Measurements from ENCODE around the gene PKIB. TPM values are rescaled to one million over a fixed set of nuclear protein-coding genes. Genes with fewer than 3 reads are reported as not detected.

The PKIB gene
- total and polyA plus RNA-seq, 2 donors from 2014 or later, result 5.1 to 5.3 TPM

- intact Hi-C loops (cut with DNase I), result no loop called here
- no peak for FAIRE-seq
- no peak for TF ChIP-seq CTCF (IDR thresholded peaks at IDR 0.05; ENCODE audit: borderline replicate concordance, extremely low read depth, insufficient read depth)
These were observed 102.4 kb downstream of the PKIB start for GRCh38 chr6:122712448-122713137.

GRCh38 chr6:122713138-122713537, 102.9 kb downstream of the PKIB start:
- no peak for DNase-seq
- no peak for FAIRE-seq
- H3K4me3 ChIP-seq (ENCODE audit: low read length in 3 of 3), result no peak overlapping the region
- TF ChIP-seq CTCF (IDR thresholded peaks at IDR 0.05; ENCODE audit: borderline replicate concordance, extremely low read depth, insufficient read depth), result no peak
- H3K4me1 ChIP-seq (ENCODE audit: control insufficient read depth in 2 of 3, insufficient read depth in 2 of 3, low read depth in 1 of 3, low read length in 3 of 3), result no peaks in the 10 kb centered on the region
- intact Hi-C loops (cut with DNase I), result no loop called here
- H3K9ac ChIP-seq (ENCODE audit: low read length in 3 of 3), result no peak overlapping the region
- H3K9me3 ChIP-seq (ENCODE audit: control insufficient read depth in 2 of 3, insufficient read depth in 1 of 3, low read length in 3 of 3), result no peaks in the 10 kb centered on the region
- H3K27me3 ChIP-seq (ENCODE audit: control insufficient read depth, insufficient read depth, low read length), result no peaks in the 10 kb centered on the region
- no peaks in the 10 kb centered on the region for H3K36me3 ChIP-seq (ENCODE audit: control insufficient read depth in 2 of 3, insufficient read depth in 3 of 3, low read length in 3 of 3)
- H3K27ac ChIP-seq (ENCODE audit: low read depth in 2 of 2, low read length in 2 of 2), result no peak overlapping the region

More at GRCh38 chr6:122712448-122713137, 102.4 kb downstream of the PKIB start:
- Histone ChIP-seq H3K9ac (ENCODE audit: low read length in 3 of 3) (no peak overlapping the region), H3K27me3 (ENCODE audit: control insufficient read depth, insufficient read depth, low read length) (no peaks in the 10 kb centered on the region), H3K36me3 (ENCODE audit: control insufficient read depth in 2 of 3, insufficient read depth in 3 of 3, low read length in 3 of 3) (no peaks in the 10 kb centered on the region), H3K9me3 (ENCODE audit: control insufficient read depth in 2 of 3, insufficient read depth in 1 of 3, low read length in 3 of 3) (no peaks in the 10 kb centered on the region), H3K27ac (ENCODE audit: low read depth in 2 of 2, low read length in 2 of 2) (no peak overlapping the region), H3K4me1 (ENCODE audit: control insufficient read depth in 2 of 3, insufficient read depth in 2 of 3, low read depth in 1 of 3, low read length in 3 of 3) (no peaks in the 10 kb centered on the region), H3K4me3 (ENCODE audit: low read length in 3 of 3) (no peak overlapping the region)
- no peak for DNase-seq

GRCh38 chr6:122714059-122714458, 103.9 kb downstream of the PKIB start:
- Histone ChIP-seq H3K27ac (ENCODE audit: low read depth in 2 of 2, low read length in 2 of 2) (no peak overlapping the region), H3K36me3 (ENCODE audit: control insufficient read depth in 2 of 3, insufficient read depth in 3 of 3, low read length in 3 of 3) (no peaks in the 10 kb centered on the region), H3K9ac (ENCODE audit: low read length in 3 of 3) (no peak overlapping the region), H3K27me3 (ENCODE audit: control insufficient read depth, insufficient read depth, low read length) (no peaks in the 10 kb centered on the region), H3K4me1 (ENCODE audit: control insufficient read depth in 2 of 3, insufficient read depth in 2 of 3, low read depth in 1 of 3, low read length in 3 of 3) (no peaks in the 10 kb centered on the region), H3K4me3 (ENCODE audit: low read length in 3 of 3) (no peak overlapping the region), H3K9me3 (ENCODE audit: control insufficient read depth in 2 of 3, insufficient read depth in 1 of 3, low read length in 3 of 3) (no peaks in the 10 kb centered on the region)
- DNase-seq (no peak), FAIRE-seq (no peak)
- TF ChIP-seq CTCF (IDR thresholded peaks at IDR 0.05; ENCODE audit: borderline replicate concordance, extremely low read depth, insufficient read depth), result no peak
- intact Hi-C loops (cut with DNase I), result no loop called here

- H3K9me3 ChIP-seq (ENCODE audit: control insufficient read depth in 2 of 3, insufficient read depth in 1 of 3, low read length in 3 of 3), result no peaks in the 10 kb centered on the region
- no peak overlapping the region for H3K27ac ChIP-seq (ENCODE audit: low read depth in 2 of 2, low read length in 2 of 2)
- FAIRE-seq (no peak), DNase-seq (no peak)
- no peaks in the 10 kb centered on the region for H3K36me3 ChIP-seq (ENCODE audit: control insufficient read depth in 2 of 3, insufficient read depth in 3 of 3, low read length in 3 of 3)
- intact Hi-C loops (cut with DNase I), result no loop called here
- no peak overlapping the region for H3K4me3 ChIP-seq (ENCODE audit: low read length in 3 of 3)
- no peaks in the 10 kb centered on the region for H3K4me1 ChIP-seq (ENCODE audit: control insufficient read depth in 2 of 3, insufficient read depth in 2 of 3, low read depth in 1 of 3, low read length in 3 of 3)
- H3K27me3 ChIP-seq (ENCODE audit: control insufficient read depth, insufficient read depth, low read length), result no peaks in the 10 kb centered on the region
- no peak overlapping the region for H3K9ac ChIP-seq (ENCODE audit: low read length in 3 of 3)
- no peak for TF ChIP-seq CTCF (IDR thresholded peaks at IDR 0.05; ENCODE audit: borderline replicate concordance, extremely low read depth, insufficient read depth)
These were observed 105.5 kb downstream of the PKIB start for GRCh38 chr6:122715725-122716124.
